Panc1 (cell line): ENCODE measurements around the gene TAF7.

Experiments
- POLR2AphosphoS5 ChIP-seq: IDR thresholded peaks from 2 replicates; pipeline ENCODE4 v1.6.1; 2012; ENCODE audit warnings: mild to moderate bottlenecking, low read depth, low read length, moderate library complexity
- TCF7L2 ChIP-seq: IDR thresholded peaks from 2 replicates; pipeline ENCODE4 v1.6.1; 2011; ENCODE audit warnings: mild to moderate bottlenecking, low read depth, low read length, inconsistent platforms
- TF ChIP-seq, protein P1 (sequence below): fragments of 450-650 bp; IDR thresholded peaks from 2 replicates; pipeline ENCODE4 v1.5.1; 2017; ENCODE audit warnings: mild to moderate bottlenecking

DNA sequence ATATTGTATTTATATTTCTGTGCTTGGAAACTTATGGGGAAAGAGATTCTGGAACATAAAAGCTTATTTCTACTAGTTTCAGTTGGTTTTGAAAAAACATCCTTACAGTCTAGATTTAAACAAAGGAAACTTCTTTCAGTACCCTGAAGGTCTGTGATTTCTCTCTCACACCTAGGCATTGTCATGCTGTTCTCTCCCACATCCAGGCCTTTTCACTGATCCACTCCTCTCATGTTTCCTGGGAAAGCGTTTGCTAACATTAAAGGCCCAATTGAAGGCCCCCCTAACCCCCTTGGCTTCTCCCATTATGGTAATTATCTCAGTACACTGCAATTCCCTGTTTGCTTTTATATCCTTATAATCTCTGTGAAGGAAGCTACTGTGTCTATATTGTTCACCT is 22.2 kb upstream of the TAF7 start:
- TF ChIP-seq, protein P1, sequence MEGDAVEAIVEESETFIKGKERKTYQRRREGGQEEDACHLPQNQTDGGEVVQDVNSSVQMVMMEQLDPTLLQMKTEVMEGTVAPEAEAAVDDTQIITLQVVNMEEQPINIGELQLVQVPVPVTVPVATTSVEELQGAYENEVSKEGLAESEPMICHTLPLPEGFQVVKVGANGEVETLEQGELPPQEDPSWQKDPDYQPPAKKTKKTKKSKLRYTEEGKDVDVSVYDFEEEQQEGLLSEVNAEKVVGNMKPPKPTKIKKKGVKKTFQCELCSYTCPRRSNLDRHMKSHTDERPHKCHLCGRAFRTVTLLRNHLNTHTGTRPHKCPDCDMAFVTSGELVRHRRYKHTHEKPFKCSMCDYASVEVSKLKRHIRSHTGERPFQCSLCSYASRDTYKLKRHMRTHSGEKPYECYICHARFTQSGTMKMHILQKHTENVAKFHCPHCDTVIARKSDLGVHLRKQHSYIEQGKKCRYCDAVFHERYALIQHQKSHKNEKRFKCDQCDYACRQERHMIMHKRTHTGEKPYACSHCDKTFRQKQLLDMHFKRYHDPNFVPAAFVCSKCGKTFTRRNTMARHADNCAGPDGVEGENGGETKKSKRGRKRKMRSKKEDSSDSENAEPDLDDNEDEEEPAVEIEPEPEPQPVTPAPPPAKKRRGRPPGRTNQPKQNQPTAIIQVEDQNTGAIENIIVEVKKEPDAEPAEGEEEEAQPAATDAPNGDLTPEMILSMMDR: no peak
- TF ChIP-seq POLR2AphosphoS5: no peak
- TF ChIP-seq TCF7L2: no peak
